Measurements from ENCODE around the gene THSD7A.

DNA sequence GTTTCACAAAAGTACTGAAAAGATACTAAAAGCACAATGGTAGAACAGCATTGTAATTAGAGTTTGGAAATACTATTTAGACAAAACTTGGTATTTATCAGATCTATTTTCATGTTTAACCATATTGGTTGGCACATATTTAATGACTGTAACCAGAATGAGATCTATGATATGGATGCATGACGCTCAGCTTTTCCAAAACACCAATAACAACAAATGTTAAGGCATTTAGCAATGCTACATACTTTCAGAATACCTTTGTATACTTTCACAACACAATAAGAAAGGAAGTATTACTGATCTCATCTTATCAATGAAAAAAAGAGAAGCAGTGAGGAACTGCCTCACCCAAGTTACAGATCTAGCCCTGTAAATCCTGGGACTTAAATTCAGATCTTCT, 74.8 kb downstream of the THSD7A start:
- TF ChIP-seq PHB2 (IDR thresholded peaks at IDR 0.05; ENCODE audit: partially characterized antibody) (no peak), ZNF431 (CRISPR knock-in tag; IDR thresholded peaks at IDR 0.05; ENCODE audit: borderline replicate concordance, low read depth) (no peak), NR2C2 (CRISPR knock-in tag; IDR thresholded peaks at IDR 0.05; ENCODE audit: borderline replicate concordance) (no peak), KLF16 (CRISPR knock-in tag; IDR thresholded peaks at IDR 0.05) (no peak), ZSCAN9 (CRISPR knock-in tag; IDR thresholded peaks at IDR 0.05; ENCODE audit: borderline replicate concordance) (no peak), MAFK (conservative IDR thresholded peaks at IDR 0.05 in 1 of 2, IDR thresholded peaks at IDR 0.05 in 1 of 2; ENCODE audit: low read length in 2 of 2) (no peak), SOX13 (IDR thresholded peaks at IDR 0.05) (no peak), SOX13 (CRISPR knock-in tag; conservative IDR thresholded peaks at IDR 0.05 in 1 of 2, IDR thresholded peaks at IDR 0.05 in 1 of 2) (no peak), ZMYM4 (CRISPR knock-in tag; IDR thresholded peaks at IDR 0.05) (no peak), ELF1 (CRISPR knock-in tag; IDR thresholded peaks at IDR 0.05) (no peak), EZH2 (conservative IDR thresholded peaks at IDR 0.05; ENCODE audit: low read depth, low read length) (no peak)
- TF ChIP-seq, protein P1, sequence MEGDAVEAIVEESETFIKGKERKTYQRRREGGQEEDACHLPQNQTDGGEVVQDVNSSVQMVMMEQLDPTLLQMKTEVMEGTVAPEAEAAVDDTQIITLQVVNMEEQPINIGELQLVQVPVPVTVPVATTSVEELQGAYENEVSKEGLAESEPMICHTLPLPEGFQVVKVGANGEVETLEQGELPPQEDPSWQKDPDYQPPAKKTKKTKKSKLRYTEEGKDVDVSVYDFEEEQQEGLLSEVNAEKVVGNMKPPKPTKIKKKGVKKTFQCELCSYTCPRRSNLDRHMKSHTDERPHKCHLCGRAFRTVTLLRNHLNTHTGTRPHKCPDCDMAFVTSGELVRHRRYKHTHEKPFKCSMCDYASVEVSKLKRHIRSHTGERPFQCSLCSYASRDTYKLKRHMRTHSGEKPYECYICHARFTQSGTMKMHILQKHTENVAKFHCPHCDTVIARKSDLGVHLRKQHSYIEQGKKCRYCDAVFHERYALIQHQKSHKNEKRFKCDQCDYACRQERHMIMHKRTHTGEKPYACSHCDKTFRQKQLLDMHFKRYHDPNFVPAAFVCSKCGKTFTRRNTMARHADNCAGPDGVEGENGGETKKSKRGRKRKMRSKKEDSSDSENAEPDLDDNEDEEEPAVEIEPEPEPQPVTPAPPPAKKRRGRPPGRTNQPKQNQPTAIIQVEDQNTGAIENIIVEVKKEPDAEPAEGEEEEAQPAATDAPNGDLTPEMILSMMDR (CRISPR knock-in tag; IDR thresholded peaks at IDR 0.05), result no peak
- TF ChIP-seq, protein P2, sequence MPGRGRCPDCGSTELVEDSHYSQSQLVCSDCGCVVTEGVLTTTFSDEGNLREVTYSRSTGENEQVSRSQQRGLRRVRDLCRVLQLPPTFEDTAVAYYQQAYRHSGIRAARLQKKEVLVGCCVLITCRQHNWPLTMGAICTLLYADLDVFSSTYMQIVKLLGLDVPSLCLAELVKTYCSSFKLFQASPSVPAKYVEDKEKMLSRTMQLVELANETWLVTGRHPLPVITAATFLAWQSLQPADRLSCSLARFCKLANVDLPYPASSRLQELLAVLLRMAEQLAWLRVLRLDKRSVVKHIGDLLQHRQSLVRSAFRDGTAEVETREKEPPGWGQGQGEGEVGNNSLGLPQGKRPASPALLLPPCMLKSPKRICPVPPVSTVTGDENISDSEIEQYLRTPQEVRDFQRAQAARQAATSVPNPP (CRISPR knock-in tag; IDR thresholded peaks at IDR 0.05), result no peak
- TF ChIP-seq, protein P3, sequence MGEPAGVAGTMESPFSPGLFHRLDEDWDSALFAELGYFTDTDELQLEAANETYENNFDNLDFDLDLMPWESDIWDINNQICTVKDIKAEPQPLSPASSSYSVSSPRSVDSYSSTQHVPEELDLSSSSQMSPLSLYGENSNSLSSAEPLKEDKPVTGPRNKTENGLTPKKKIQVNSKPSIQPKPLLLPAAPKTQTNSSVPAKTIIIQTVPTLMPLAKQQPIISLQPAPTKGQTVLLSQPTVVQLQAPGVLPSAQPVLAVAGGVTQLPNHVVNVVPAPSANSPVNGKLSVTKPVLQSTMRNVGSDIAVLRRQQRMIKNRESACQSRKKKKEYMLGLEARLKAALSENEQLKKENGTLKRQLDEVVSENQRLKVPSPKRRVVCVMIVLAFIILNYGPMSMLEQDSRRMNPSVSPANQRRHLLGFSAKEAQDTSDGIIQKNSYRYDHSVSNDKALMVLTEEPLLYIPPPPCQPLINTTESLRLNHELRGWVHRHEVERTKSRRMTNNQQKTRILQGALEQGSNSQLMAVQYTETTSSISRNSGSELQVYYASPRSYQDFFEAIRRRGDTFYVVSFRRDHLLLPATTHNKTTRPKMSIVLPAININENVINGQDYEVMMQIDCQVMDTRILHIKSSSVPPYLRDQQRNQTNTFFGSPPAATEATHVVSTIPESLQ (CRISPR knock-in tag; conservative IDR thresholded peaks at IDR 0.05), result no peak
